A673 (cell line): Measurements from ENCODE around the gene RGS7. TPM values are rescaled to one million over a fixed set of nuclear protein-coding genes. Genes with fewer than 3 reads are reported as not detected.

Experiments used
- BruUV-seq: library from RNA; stranded (reverse); fragments of 400-500 nt; replicated peaks from 2 replicates; lab custom pipeline; 2021; lab: Mats Ljungman, UMichigan
- CTCF ChIA-PET: fragments of 300-600 bp; sonication (Branson Sonifier 250); formaldehyde crosslinking; loops from one replicate; lab custom pipeline; 2022; ENCODE audit warnings: antibody characterized with exemption; lab: Charles Lee
- POLR2A ChIA-PET: fragments of 300-600 bp; sonication (Branson Sonifier 250); formaldehyde crosslinking; loops from one replicate; lab custom pipeline; 2022; ENCODE audit warnings: antibody characterized with exemption; ENCODE audit not compliant: low non-redundant PET; lab: Charles Lee
- DNase-seq: peaks from one replicate; pipeline ENCODE4 v3.0.0-alpha.2; 2015; ENCODE audit warnings: low spot score
- H3K27ac ChIP-seq: fragments of 200-600 bp; sonication (generic); 2 replicates; pipeline ENCODE4 v1.5.1; 2016; ENCODE audit warnings: mixed run types, low read depth, mild to moderate bottlenecking, mixed read lengths, antibody characterized with exemption, low read length; ENCODE audit not compliant: poor library complexity, severe bottlenecking
- H3K27me3 ChIP-seq: fragments of 200-600 bp; sonication (generic); replicated peaks from 2 replicates; pipeline ENCODE4 v1.6.1; 2017; ENCODE audit warnings: mixed run types, low read depth, mild to moderate bottlenecking, mixed read lengths, antibody characterized with exemption, low read length; ENCODE audit not compliant: insufficient read depth, poor library complexity
- H3K36me3 ChIP-seq: fragments of 200-600 bp; sonication (generic); 2 replicates; pipeline ENCODE4 v1.6.1; 2016; ENCODE audit warnings: mixed run types, mild to moderate bottlenecking, mixed read lengths, antibody characterized with exemption, low read length; ENCODE audit not compliant: insufficient read depth, poor library complexity, severe bottlenecking
- H3K4me1 ChIP-seq: fragments of 200-600 bp; sonication (generic); 2 replicates; pipeline ENCODE4 v1.6.1; 2017; ENCODE audit warnings: mixed run types, mild to moderate bottlenecking, mixed read lengths, antibody characterized with exemption, low read length; ENCODE audit not compliant: insufficient read depth, poor library complexity, severe bottlenecking
- H3K4me3 ChIP-seq: fragments of 200-600 bp; sonication (generic); 2 replicates; pipeline ENCODE4 v1.5.1; 2016; ENCODE audit warnings: low read depth, mixed run types, mild to moderate bottlenecking, mixed read lengths, low read length; ENCODE audit not compliant: poor library complexity, severe bottlenecking
- H3K9me3 ChIP-seq: fragments of 200-600 bp; sonication (generic); 2 replicates; pipeline ENCODE4 v1.6.1; 2016; ENCODE audit warnings: mixed run types, low read depth, mild to moderate bottlenecking, mixed read lengths, antibody characterized with exemption, low read length; ENCODE audit not compliant: poor library complexity, severe bottlenecking
- EZH2 ChIP-seq: fragments of 200-600 bp; sonication (generic); IDR thresholded peaks from 2 replicates; pipeline ENCODE4 v1.6.1; 2017; ENCODE audit warnings: borderline replicate concordance, low read depth, mild to moderate bottlenecking, mixed read lengths, antibody characterized with exemption, low read length; ENCODE audit not compliant: poor library complexity, severe bottlenecking
- intact Hi-C: fragments of 100-400 bp; cut with micrococcal nuclease; formaldehyde crosslinking; loops from one replicate; pipeline ENCODE4 v1.10.0; 2022; ENCODE audit not compliant: unreplicated experiment
- total RNA-seq: library from RNA; stranded (reverse); gene quantifications from 2 replicates; pipeline ENCODE4 v1.2.3, GENCODE V29; 2021
- TF ChIP-seq, protein P1 (sequence below): fragments of 300-800, 200-600 bp; sonication (generic); conservative IDR thresholded peaks from 2 replicates; pipeline ENCODE4 v1.5.1; 2017; ENCODE audit warnings: low read depth, mild to moderate bottlenecking, antibody characterized with exemption, low read length, moderate library complexity, mixed read lengths

Gene RGS7
- total RNA-seq, 1 experiment from 2014 or later, result not detected

DNA sequence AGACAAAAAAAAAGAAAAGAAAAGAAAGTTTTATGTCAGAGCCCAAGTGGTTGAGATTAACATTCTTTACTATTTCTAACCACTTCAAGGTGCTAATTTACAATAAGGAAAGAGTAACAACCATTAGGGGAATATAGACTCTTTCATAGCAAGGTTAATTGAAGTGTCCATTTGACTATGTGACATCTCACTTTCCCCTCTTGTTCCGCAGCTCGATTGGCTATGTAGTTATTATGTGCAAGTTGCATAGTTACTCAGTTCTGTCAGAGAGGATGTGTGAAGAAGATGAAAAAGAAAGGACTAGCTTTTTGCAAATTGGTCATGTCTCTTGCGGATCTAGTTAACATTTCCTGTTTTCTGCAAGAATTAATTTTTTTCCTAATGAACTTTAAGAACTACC is 273.7 kb downstream of the RGS7 start:
- no TSS peak for BruUV-seq
- no peak for TF ChIP-seq EZH2
- TF ChIP-seq, protein P1, sequence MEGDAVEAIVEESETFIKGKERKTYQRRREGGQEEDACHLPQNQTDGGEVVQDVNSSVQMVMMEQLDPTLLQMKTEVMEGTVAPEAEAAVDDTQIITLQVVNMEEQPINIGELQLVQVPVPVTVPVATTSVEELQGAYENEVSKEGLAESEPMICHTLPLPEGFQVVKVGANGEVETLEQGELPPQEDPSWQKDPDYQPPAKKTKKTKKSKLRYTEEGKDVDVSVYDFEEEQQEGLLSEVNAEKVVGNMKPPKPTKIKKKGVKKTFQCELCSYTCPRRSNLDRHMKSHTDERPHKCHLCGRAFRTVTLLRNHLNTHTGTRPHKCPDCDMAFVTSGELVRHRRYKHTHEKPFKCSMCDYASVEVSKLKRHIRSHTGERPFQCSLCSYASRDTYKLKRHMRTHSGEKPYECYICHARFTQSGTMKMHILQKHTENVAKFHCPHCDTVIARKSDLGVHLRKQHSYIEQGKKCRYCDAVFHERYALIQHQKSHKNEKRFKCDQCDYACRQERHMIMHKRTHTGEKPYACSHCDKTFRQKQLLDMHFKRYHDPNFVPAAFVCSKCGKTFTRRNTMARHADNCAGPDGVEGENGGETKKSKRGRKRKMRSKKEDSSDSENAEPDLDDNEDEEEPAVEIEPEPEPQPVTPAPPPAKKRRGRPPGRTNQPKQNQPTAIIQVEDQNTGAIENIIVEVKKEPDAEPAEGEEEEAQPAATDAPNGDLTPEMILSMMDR, result no peak
- ChIA-PET CTCF (no interaction called here), POLR2A (no interaction called here)
- intact Hi-C loops, result no loop called here
- no peaks in the 10 kb centered on the region for H3K36me3 ChIP-seq
- H3K27me3 ChIP-seq, result peaks cover 6% of the 10 kb centered on the region
- DNase-seq, result no peak
- H3K4me3 ChIP-seq, result no peak overlapping the region
- no peaks in the 10 kb centered on the region for H3K4me1 ChIP-seq
- H3K9me3 ChIP-seq, result no peaks in the 10 kb centered on the region
- no peak overlapping the region for H3K27ac ChIP-seq

DNA sequence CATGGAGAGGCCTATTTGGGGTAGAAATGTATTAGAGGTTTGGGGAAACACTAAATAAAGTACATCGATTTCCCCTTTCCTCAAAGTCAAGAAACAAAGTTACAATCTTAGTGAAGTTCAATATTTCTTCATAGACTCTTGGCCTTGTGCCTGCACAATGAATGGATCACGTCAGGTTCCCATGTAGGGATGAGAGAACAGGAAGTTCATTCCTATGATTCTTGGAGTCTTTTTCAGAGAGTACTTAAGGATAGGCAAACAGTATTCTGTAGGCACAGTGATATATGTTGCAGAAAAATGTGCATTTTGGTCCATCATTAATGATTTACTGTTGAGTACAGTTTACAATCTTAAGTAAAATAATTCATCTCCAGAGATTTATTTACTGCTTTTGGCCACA is 275.5 kb downstream of the RGS7 start:
- H3K4me1 ChIP-seq, result no peaks in the 10 kb centered on the region
- CTCF ChIA-PET, result no interaction called here
- no TSS peak for BruUV-seq

GRCh38 chr1:241079459-241079858 is 277.5 kb downstream of the RGS7 start:
- BruUV-seq, result no TSS peak
- no peak for TF ChIP-seq EZH2
- TF ChIP-seq, protein P1, result no peak
- peaks cover 6% of the 10 kb centered on the region for H3K27me3 ChIP-seq
- no peaks in the 10 kb centered on the region for H3K9me3 ChIP-seq
- no peaks in the 10 kb centered on the region for H3K36me3 ChIP-seq
- ChIA-PET POLR2A (no interaction called here), CTCF (no interaction called here)
- no peaks in the 10 kb centered on the region for H3K4me1 ChIP-seq
- intact Hi-C loops, result no loop called here
- no peak overlapping the region for H3K4me3 ChIP-seq
- no peak for DNase-seq
- H3K27ac ChIP-seq, result no peak overlapping the region

More for the DNA sequence above, 275.5 kb downstream of the RGS7 start:
- no peaks in the 10 kb centered on the region for H3K9me3 ChIP-seq
- no peak overlapping the region for H3K27ac ChIP-seq
- H3K36me3 ChIP-seq, result no peaks in the 10 kb centered on the region
- no peak overlapping the region for H3K4me3 ChIP-seq
- no peak for DNase-seq
- H3K27me3 ChIP-seq, result peaks cover 6% of the 10 kb centered on the region
- intact Hi-C loops, result no loop called here
- TF ChIP-seq EZH2, result no peak
- TF ChIP-seq, protein P1, result no peak
- POLR2A ChIA-PET, result no interaction called here
